ENCODE data around the gene USP11. TPM values are rescaled to one million over a fixed set of nuclear protein-coding genes. Genes with fewer than 3 reads are reported as not detected.

Gene USP11
- total RNA-seq (39.5 TPM), polyA plus RNA-seq (ENCODE audit: insufficient read depth in 1 of 8, insufficient read length in 8 of 8, low replicate concordance in 1 of 8) (100 to 1,000 TPM in 5 of 8 donors, 10 to 100 TPM in 3; 81.0 to 115 (median 105) TPM)
- long read RNA-seq, donor 1, transcript USP11-204 (21 exons, 3,515 nt): major isoform, 9 of 9 reads
- long read RNA-seq, donor 1, partial matches to known transcripts: 0 of 9 reads
- long read RNA-seq, donor 1, other reads (novel, unspliced or antisense): 0 of 9 reads
- long read RNA-seq, donor 2, partial matches to known transcripts: 0 of 1 reads
- long read RNA-seq, donor 2, other reads (novel, unspliced or antisense): 0 of 1 reads
- long read RNA-seq, donor 3, transcript USP11-204 (21 exons, 3,515 nt): major isoform, 14 of 29 reads
- long read RNA-seq, donor 3, partial matches to known transcripts: 14 of 29 reads
- long read RNA-seq, donor 3, other reads (novel, unspliced or antisense): 0 of 29 reads
- long read RNA-seq, donor 4, partial matches to known transcripts: 0 of 3 reads
- long read RNA-seq, donor 4, other reads (novel, unspliced or antisense): 0 of 3 reads
- long read RNA-seq, donor 5, transcript USP11-204 (21 exons, 3,515 nt): major isoform, 13 of 36 reads
- long read RNA-seq, donor 5, partial matches to known transcripts: 22 of 36 reads
- long read RNA-seq, donor 5, other reads (novel, unspliced or antisense): 0 of 36 reads
- long read RNA-seq, donor 6, transcript USP11-204 (21 exons, 3,515 nt): major isoform, 18 of 19 reads
- long read RNA-seq, donor 6, partial matches to known transcripts: 0 of 19 reads
- long read RNA-seq, donor 6, other reads (novel, unspliced or antisense): 0 of 19 reads
- long read RNA-seq, donor 7, transcript USP11-204 (21 exons, 3,515 nt): major isoform, 8 of 17 reads
- long read RNA-seq, donor 7, partial matches to known transcripts: 8 of 17 reads
- long read RNA-seq, donor 7, other reads (novel, unspliced or antisense): 0 of 17 reads
- long read RNA-seq, donor 8, partial matches to known transcripts: 25 of 29 reads
- long read RNA-seq, donor 8, other reads (novel, unspliced or antisense): 0 of 29 reads
- long read RNA-seq, donor 9, partial matches to known transcripts: 6 of 10 reads
- long read RNA-seq, donor 9, other reads (novel, unspliced or antisense): 0 of 10 reads
- long read RNA-seq, donor 10, transcript USP11-204 (21 exons, 3,515 nt): major isoform, 11 of 38 reads
- long read RNA-seq, donor 10, partial matches to known transcripts: 26 of 38 reads
- long read RNA-seq, donor 10, other reads (novel, unspliced or antisense): 0 of 38 reads
- long read RNA-seq, donor 11, transcript USP11-204 (21 exons, 3,515 nt): major isoform, 13 of 19 reads
- long read RNA-seq, donor 11, partial matches to known transcripts: 6 of 19 reads
- long read RNA-seq, donor 11, other reads (novel, unspliced or antisense): 0 of 19 reads

DNA sequence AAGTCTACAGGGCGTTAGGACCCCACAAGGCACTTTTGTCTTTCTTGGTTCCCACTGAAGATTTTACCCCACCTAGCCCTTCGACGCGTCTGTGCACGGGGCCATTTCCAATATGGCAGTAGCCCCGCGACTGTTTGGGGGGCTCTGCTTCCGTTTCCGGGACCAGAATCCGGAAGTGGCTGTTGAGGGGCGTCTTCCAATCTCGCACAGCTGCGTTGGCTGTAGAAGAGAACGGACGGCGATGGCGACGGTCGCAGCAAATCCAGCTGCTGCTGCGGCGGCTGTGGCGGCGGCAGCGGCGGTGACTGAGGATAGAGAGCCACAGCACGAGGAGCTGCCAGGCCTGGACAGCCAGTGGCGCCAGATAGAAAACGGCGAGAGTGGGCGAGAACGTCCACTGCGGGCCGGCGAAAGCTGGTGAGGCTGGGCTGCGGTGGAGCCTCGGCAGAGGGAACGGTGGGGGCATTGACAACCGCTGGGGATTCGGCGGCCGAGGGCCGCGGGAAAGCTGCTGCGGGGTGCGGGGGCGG lies at the start of gene USP11:
Gene USP11 (plus strand): TSS at position 207 of the 530 bp plus-strand sequence. CDS start 35 bp downstream, at position 242.
- DNase-seq: peak; percentile 87
- Histone ChIP-seq H3K9me3 (replicated peaks; ENCODE audit: control insufficient read depth, low read depth, low read length) (no peaks in the 10 kb centered on the region), H3K36me3 (ENCODE audit: control insufficient read depth, insufficient read depth, low read length) (peaks cover 19% of the 10 kb centered on the region), H3K4me3 (ENCODE audit: low read length) (peak within 1 kb of the TSS; percentile 83), H3K27me3 (ENCODE audit: control insufficient read depth, insufficient read depth, low read length) (peaks cover 49% of the 10 kb centered on the region), H3K27ac (ENCODE audit: low read length) (peak within 1 kb of the TSS; percentile 100), H3K4me1 (ENCODE audit: control insufficient read depth, insufficient read depth, low read length) (peaks cover 5% of the 10 kb centered on the region)
- 12% methylated on average over 46 of the region's 46 CpGs for WGBS (ENCODE audit: insufficient coverage)

- H3K27ac ChIP-seq (ENCODE audit: low read length): no peak overlapping the region
- H3K4me1 ChIP-seq (ENCODE audit: control insufficient read depth, insufficient read depth, low read length): no peaks in the 10 kb centered on the region
- peaks cover 70% of the 10 kb centered on the region for H3K27me3 ChIP-seq (ENCODE audit: control insufficient read depth, insufficient read depth, low read length)
- H3K36me3 ChIP-seq (ENCODE audit: control insufficient read depth, insufficient read depth, low read length): peaks cover 58% of the 10 kb centered on the region
- H3K4me3 ChIP-seq (ENCODE audit: low read length): no peak overlapping the region
- WGBS (ENCODE audit: insufficient coverage): 78% methylated on average over 3 of the region's 4 CpGs
- no peaks in the 10 kb centered on the region for H3K9me3 ChIP-seq (replicated peaks; ENCODE audit: control insufficient read depth, low read depth, low read length)
- no peak for DNase-seq
Measured at GRCh38 chrX:47184486-47184885, 48.3 kb upstream of the USP11 start.

GRCh38 chrX:47185241-47185640 lies 47.6 kb upstream of the USP11 start:
- Histone ChIP-seq H3K36me3 (ENCODE audit: control insufficient read depth, insufficient read depth, low read length) (peaks cover 51% of the 10 kb centered on the region), H3K27me3 (ENCODE audit: control insufficient read depth, insufficient read depth, low read length) (peaks cover 68% of the 10 kb centered on the region)

GRCh38 chrX:47186096-47186740 lies 46.6 kb upstream of the USP11 start:
- H3K36me3 ChIP-seq (ENCODE audit: control insufficient read depth, insufficient read depth, low read length): peaks cover 46% of the 10 kb centered on the region

More at GRCh38 chrX:47185241-47185640, 47.6 kb upstream of the USP11 start:
- Histone ChIP-seq H3K4me1 (ENCODE audit: control insufficient read depth, insufficient read depth, low read length) (peaks cover under 1% of the 10 kb centered on the region), H3K4me3 (ENCODE audit: low read length) (no peak overlapping the region), H3K27ac (ENCODE audit: low read length) (no peak overlapping the region), H3K9me3 (replicated peaks; ENCODE audit: control insufficient read depth, low read depth, low read length) (no peaks in the 10 kb centered on the region)
- WGBS (ENCODE audit: insufficient coverage): 78% methylated on average over 13 of the region's 17 CpGs
- DNase-seq: no peak

DNA sequence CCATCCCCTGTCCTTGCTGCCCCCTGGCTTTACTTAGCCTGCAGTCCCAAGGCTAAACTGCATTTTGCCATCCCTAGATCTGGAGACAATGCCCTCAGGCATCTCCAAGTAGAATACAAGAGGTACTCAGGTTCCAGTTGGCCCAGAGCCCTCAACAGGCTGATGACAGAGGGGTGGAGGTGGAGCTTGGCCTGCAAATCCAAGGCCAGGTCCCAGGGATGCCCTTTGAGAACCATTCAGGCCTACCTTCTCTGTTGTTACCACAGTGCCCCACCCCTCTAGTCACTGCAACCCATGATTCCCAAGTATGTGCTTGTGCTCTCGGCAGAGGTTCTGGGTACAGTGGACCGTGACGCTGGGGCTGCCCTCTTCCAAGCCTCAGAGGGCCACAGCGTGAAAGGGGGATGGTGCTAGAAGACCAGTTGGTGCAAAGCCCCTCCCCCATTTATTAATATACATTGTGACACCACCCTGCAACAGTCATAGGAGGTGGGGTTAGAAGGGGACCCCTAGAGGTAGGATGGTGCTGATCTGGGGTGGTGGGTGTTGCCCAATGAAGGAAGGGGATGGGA lies 45.6 kb upstream of the USP11 start:
- H3K27me3 ChIP-seq (ENCODE audit: control insufficient read depth, insufficient read depth, low read length): peaks cover 72% of the 10 kb centered on the region
- WGBS (ENCODE audit: insufficient coverage): no CpG with 5 or more reads among the region's 4 CpGs
- DNase-seq: no peak
- peaks cover 14% of the 10 kb centered on the region for H3K4me1 ChIP-seq (ENCODE audit: control insufficient read depth, insufficient read depth, low read length)
- peaks cover 39% of the 10 kb centered on the region for H3K36me3 ChIP-seq (ENCODE audit: control insufficient read depth, insufficient read depth, low read length)
- no peak overlapping the region for H3K27ac ChIP-seq (ENCODE audit: low read length)
- no peak overlapping the region for H3K4me3 ChIP-seq (ENCODE audit: low read length)
- no peaks in the 10 kb centered on the region for H3K9me3 ChIP-seq (replicated peaks; ENCODE audit: control insufficient read depth, low read depth, low read length)

More at GRCh38 chrX:47186096-47186740, 46.6 kb upstream of the USP11 start:
- H3K9me3 ChIP-seq (replicated peaks; ENCODE audit: control insufficient read depth, low read depth, low read length): no peaks in the 10 kb centered on the region
- no peak for DNase-seq
- H3K4me1 ChIP-seq (ENCODE audit: control insufficient read depth, insufficient read depth, low read length): peaks cover 8% of the 10 kb centered on the region
- 82% methylated on average over 27 of the region's 27 CpGs for WGBS (ENCODE audit: insufficient coverage)
- H3K4me3 ChIP-seq (ENCODE audit: low read length): no peak overlapping the region
- H3K27me3 ChIP-seq (ENCODE audit: control insufficient read depth, insufficient read depth, low read length): peaks cover 72% of the 10 kb centered on the region
- H3K27ac ChIP-seq (ENCODE audit: low read length): no peak overlapping the region

GRCh38 chrX:47189906-47190305 lies 42.9 kb upstream of the USP11 start:
- H3K4me1 ChIP-seq (ENCODE audit: control insufficient read depth, insufficient read depth, low read length): peaks cover 25% of the 10 kb centered on the region

GRCh38 chrX:47190445-47191269 lies 42.2 kb upstream of the USP11 start:
- DNase-seq: peak; percentile 95
- WGBS (ENCODE audit: insufficient coverage): 19% methylated on average over 29 of the region's 40 CpGs
- Histone ChIP-seq H3K27me3 (ENCODE audit: control insufficient read depth, insufficient read depth, low read length) (peaks cover 53% of the 10 kb centered on the region), H3K4me1 (ENCODE audit: control insufficient read depth, insufficient read depth, low read length) (peaks cover 31% of the 10 kb centered on the region), H3K27ac (ENCODE audit: low read length) (no peak overlapping the region), H3K9me3 (replicated peaks; ENCODE audit: control insufficient read depth, low read depth, low read length) (no peaks in the 10 kb centered on the region), H3K36me3 (ENCODE audit: control insufficient read depth, insufficient read depth, low read length) (peaks cover 19% of the 10 kb centered on the region), H3K4me3 (ENCODE audit: low read length) (peak overlapping the region; percentile 63)

More at GRCh38 chrX:47189906-47190305, 42.9 kb upstream of the USP11 start:
- Histone ChIP-seq H3K36me3 (ENCODE audit: control insufficient read depth, insufficient read depth, low read length) (peaks cover 24% of the 10 kb centered on the region), H3K27ac (ENCODE audit: low read length) (no peak overlapping the region), H3K4me3 (ENCODE audit: low read length) (no peak overlapping the region), H3K27me3 (ENCODE audit: control insufficient read depth, insufficient read depth, low read length) (peaks cover 58% of the 10 kb centered on the region), H3K9me3 (replicated peaks; ENCODE audit: control insufficient read depth, low read depth, low read length) (no peaks in the 10 kb centered on the region)
- DNase-seq: no peak
- 61% methylated on average over 13 of the region's 19 CpGs for WGBS (ENCODE audit: insufficient coverage)

- Histone ChIP-seq H3K4me3 (ENCODE audit: low read length) (peak overlapping the region; percentile 63), H3K27me3 (ENCODE audit: control insufficient read depth, insufficient read depth, low read length) (peaks cover 47% of the 10 kb centered on the region), H3K27ac (ENCODE audit: low read length) (no peak overlapping the region), H3K36me3 (ENCODE audit: control insufficient read depth, insufficient read depth, low read length) (peaks cover 20% of the 10 kb centered on the region), H3K9me3 (replicated peaks; ENCODE audit: control insufficient read depth, low read depth, low read length) (no peaks in the 10 kb centered on the region), H3K4me1 (ENCODE audit: control insufficient read depth, insufficient read depth, low read length) (peaks cover 38% of the 10 kb centered on the region)
- no peak for DNase-seq
- 25% methylated on average over 15 of the region's 26 CpGs for WGBS (ENCODE audit: insufficient coverage)
Measured at GRCh38 chrX:47191331-47191730, 41.5 kb upstream of the USP11 start.
